Neural progenitor cell (in vitro differentiated cells): ENCODE results near the gene PARN.

ENCODE experiments used
- EZH2 ChIP-seq: fragments of 200-600 bp; sonication (generic); IDR thresholded peaks from 2 replicates; pipeline ENCODE4 v1.6.1; 2017; ENCODE audit warnings: antibody characterized with exemption, mild to moderate bottlenecking, moderate library complexity
- EZH2phosphoT487 ChIP-seq: fragments of 200-600 bp; sonication (generic); IDR thresholded peaks from 2 replicates; pipeline ENCODE4 v1.6.1; 2017; ENCODE audit warnings: antibody characterized with exemption
- TF ChIP-seq, protein P1 (sequence below): fragments of 200-600 bp; sonication (generic); IDR thresholded peaks from 2 replicates; pipeline ENCODE4 v1.5.1; 2017; ENCODE audit warnings: antibody characterized with exemption, mild to moderate bottlenecking

GRCh38 chr16:14487579-14487978 is 142.5 kb downstream of the PARN start:
- TF ChIP-seq, protein P1, sequence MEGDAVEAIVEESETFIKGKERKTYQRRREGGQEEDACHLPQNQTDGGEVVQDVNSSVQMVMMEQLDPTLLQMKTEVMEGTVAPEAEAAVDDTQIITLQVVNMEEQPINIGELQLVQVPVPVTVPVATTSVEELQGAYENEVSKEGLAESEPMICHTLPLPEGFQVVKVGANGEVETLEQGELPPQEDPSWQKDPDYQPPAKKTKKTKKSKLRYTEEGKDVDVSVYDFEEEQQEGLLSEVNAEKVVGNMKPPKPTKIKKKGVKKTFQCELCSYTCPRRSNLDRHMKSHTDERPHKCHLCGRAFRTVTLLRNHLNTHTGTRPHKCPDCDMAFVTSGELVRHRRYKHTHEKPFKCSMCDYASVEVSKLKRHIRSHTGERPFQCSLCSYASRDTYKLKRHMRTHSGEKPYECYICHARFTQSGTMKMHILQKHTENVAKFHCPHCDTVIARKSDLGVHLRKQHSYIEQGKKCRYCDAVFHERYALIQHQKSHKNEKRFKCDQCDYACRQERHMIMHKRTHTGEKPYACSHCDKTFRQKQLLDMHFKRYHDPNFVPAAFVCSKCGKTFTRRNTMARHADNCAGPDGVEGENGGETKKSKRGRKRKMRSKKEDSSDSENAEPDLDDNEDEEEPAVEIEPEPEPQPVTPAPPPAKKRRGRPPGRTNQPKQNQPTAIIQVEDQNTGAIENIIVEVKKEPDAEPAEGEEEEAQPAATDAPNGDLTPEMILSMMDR, result no peak
- TF ChIP-seq EZH2, result no peak
- TF ChIP-seq EZH2phosphoT487, result no peak
